Panc1 (cell line): Measurements from ENCODE around the gene DMTF1. TPM values are rescaled to one million over a fixed set of nuclear protein-coding genes. Genes with fewer than 3 reads are reported as not detected.

Experiments used
- ATAC-seq: fragments of 200-7000 bp; cut with Tn5 transposase; 2 replicates; pipeline ENCODE4 v1.9.1; 2020; ENCODE audit warnings: mild to moderate bottlenecking, moderate library complexity
- BruUV-seq: library from RNA; stranded (reverse); fragments of 400-500 nt; replicated peaks from 2 replicates; lab custom pipeline; 2021; lab: Mats Ljungman, UMichigan
- CTCF ChIA-PET: fragments of 300-600 bp; sonication (Branson Sonifier 250); formaldehyde crosslinking; loops from one replicate; lab custom pipeline; 2022; ENCODE audit warnings: antibody characterized with exemption; lab: Charles Lee
- POLR2A ChIA-PET: fragments of 300-600 bp; sonication (Branson Sonifier 250); formaldehyde crosslinking; loops from one replicate; lab custom pipeline; 2022; ENCODE audit warnings: antibody characterized with exemption; lab: Charles Lee
- DNase-seq: peaks from one replicate; pipeline ENCODE4 v3.0.0-alpha.2; 2010; ENCODE audit warnings: low read depth, low spot score
- H3K27ac ChIP-seq: 2 replicates; pipeline ENCODE4 v1.5.1; 2011; ENCODE audit warnings: mild to moderate bottlenecking, low read length, inconsistent platforms
- H3K27me3 ChIP-seq: fragments of 200-500 bp; sonication (Bioruptor generic); 2 replicates; pipeline ENCODE4 v1.6.0; 2014; ENCODE audit warnings: low read length, inconsistent platforms; ENCODE audit not compliant: control insufficient read depth, insufficient read depth
- H3K36me3 ChIP-seq: fragments of 200-500 bp; sonication (Bioruptor generic); 2 replicates; pipeline ENCODE4 v1.5.1; 2014; ENCODE audit warnings: inconsistent platforms, mild to moderate bottlenecking, low read length, moderate library complexity; ENCODE audit not compliant: control insufficient read depth, insufficient read depth
- H3K4me1 ChIP-seq: 2 replicates; pipeline ENCODE4 v1.5.1; 2011; ENCODE audit warnings: inconsistent platforms, mild to moderate bottlenecking, low read length, moderate library complexity; ENCODE audit not compliant: control insufficient read depth, insufficient read depth
- H3K4me3 ChIP-seq, 2 experiments: 2 replicates each; pipeline ENCODE4 v1.5.1; 2011 to 2012; ENCODE audit warnings: low read depth in 2 of 2, low read length in 2 of 2, mild to moderate bottlenecking in 2 of 2, inconsistent platforms in 1 of 2, moderate library complexity in 1 of 2
- H3K9me3 ChIP-seq: fragments of 200-500 bp; sonication (Bioruptor generic); 2 replicates; pipeline ENCODE4 v1.5.1; 2014; ENCODE audit warnings: low read depth, mild to moderate bottlenecking, inconsistent platforms, low read length, moderate library complexity; ENCODE audit not compliant: control insufficient read depth, insufficient read depth
- POLR2AphosphoS5 ChIP-seq: IDR thresholded peaks from 2 replicates; pipeline ENCODE4 v1.6.1; 2012; ENCODE audit warnings: mild to moderate bottlenecking, low read depth, low read length, moderate library complexity
- SIN3A ChIP-seq: IDR thresholded peaks from 2 replicates; pipeline ENCODE4 v1.6.1; 2012; ENCODE audit warnings: low read depth, mild to moderate bottlenecking, low read length, moderate library complexity, borderline replicate concordance; ENCODE audit not compliant: insufficient read depth
- TCF7L2 ChIP-seq: IDR thresholded peaks from 2 replicates; pipeline ENCODE4 v1.6.1; 2011; ENCODE audit warnings: mild to moderate bottlenecking, low read depth, low read length, inconsistent platforms
- in situ Hi-C: cut with HindIII; loops from 2 replicates; pipeline ENCODE4 v1.10.0; 2016; ENCODE audit warnings: low sequenced_read_pairs, low pct_unique_long_range_greater_than_20kb
- intact Hi-C: fragments of 100-400 bp; cut with micrococcal nuclease; formaldehyde crosslinking; loops from one replicate; pipeline ENCODE4 v1.10.0; 2022; ENCODE audit not compliant: unreplicated experiment
- total RNA-seq: library from RNA; stranded (reverse); gene quantifications from one replicate; pipeline ENCODE4 v1.2.1, GENCODE V29; 2021; ENCODE audit not compliant: unreplicated experiment
- TF ChIP-seq, protein P1 (sequence below), 2 experiments: IDR thresholded peaks; 2 replicates each; pipeline ENCODE4 v1.6.1; 2011 to 2012; ENCODE audit warnings: low read depth in 2 of 2, control low read depth in 1 of 2, low read length in 1 of 2, mild to moderate bottlenecking in 1 of 2, moderate library complexity in 1 of 2; ENCODE audit not compliant: insufficient read depth in 1 of 2
- TF ChIP-seq, protein P2 (sequence below): fragments of 450-650 bp; IDR thresholded peaks from 2 replicates; pipeline ENCODE4 v1.5.1; 2017; ENCODE audit warnings: mild to moderate bottlenecking

Gene DMTF1
- total RNA-seq, 1 experiment from 2014 or later, result 54.0 TPM

DNA sequence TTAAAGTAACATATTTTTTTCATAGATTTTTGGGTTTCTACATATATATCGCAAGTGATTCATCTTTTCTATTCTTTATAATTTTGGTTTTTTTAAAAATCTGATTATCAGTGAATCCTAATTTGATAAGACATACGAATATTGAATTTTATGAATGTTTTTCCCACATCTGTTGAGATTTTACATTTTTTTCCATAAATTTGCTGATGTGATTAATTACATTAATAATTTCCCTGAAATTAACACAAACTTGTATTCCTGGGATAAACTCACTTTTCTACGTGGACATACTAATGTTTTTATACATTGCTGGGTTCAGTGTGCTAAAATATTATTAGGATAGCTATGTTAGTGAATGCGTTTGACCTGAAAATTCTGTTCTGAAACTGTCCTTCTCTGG lies 26.1 kb downstream of the DMTF1 start:
- no peak overlapping the region for H3K4me3 ChIP-seq
- ChIA-PET POLR2A (no interaction called here), CTCF (no interaction called here)
- H3K27me3 ChIP-seq, result no peaks in the 10 kb centered on the region
- no peak for TF ChIP-seq POLR2AphosphoS5
- TF ChIP-seq, protein P1, sequence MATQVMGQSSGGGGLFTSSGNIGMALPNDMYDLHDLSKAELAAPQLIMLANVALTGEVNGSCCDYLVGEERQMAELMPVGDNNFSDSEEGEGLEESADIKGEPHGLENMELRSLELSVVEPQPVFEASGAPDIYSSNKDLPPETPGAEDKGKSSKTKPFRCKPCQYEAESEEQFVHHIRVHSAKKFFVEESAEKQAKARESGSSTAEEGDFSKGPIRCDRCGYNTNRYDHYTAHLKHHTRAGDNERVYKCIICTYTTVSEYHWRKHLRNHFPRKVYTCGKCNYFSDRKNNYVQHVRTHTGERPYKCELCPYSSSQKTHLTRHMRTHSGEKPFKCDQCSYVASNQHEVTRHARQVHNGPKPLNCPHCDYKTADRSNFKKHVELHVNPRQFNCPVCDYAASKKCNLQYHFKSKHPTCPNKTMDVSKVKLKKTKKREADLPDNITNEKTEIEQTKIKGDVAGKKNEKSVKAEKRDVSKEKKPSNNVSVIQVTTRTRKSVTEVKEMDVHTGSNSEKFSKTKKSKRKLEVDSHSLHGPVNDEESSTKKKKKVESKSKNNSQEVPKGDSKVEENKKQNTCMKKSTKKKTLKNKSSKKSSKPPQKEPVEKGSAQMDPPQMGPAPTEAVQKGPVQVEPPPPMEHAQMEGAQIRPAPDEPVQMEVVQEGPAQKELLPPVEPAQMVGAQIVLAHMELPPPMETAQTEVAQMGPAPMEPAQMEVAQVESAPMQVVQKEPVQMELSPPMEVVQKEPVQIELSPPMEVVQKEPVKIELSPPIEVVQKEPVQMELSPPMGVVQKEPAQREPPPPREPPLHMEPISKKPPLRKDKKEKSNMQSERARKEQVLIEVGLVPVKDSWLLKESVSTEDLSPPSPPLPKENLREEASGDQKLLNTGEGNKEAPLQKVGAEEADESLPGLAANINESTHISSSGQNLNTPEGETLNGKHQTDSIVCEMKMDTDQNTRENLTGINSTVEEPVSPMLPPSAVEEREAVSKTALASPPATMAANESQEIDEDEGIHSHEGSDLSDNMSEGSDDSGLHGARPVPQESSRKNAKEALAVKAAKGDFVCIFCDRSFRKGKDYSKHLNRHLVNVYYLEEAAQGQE (IDR thresholded peaks at IDR 0.05; ENCODE audit: insufficient read depth in 1 of 2, low read depth in 2 of 2, low read length in 1 of 2), result no peak
- no TSS peak for BruUV-seq
- H3K4me1 ChIP-seq, result no peaks in the 10 kb centered on the region; the same call in 1 of the 2 replicates
- H3K36me3 ChIP-seq, result peaks cover 70% of the 10 kb centered on the region
- no peak overlapping the region for H3K27ac ChIP-seq
- ATAC-seq, result no peak
- intact Hi-C loops (no loop called here), in situ Hi-C loops (no loop called here)
- no peak for DNase-seq
- no peaks in the 10 kb centered on the region for H3K9me3 ChIP-seq

DNA sequence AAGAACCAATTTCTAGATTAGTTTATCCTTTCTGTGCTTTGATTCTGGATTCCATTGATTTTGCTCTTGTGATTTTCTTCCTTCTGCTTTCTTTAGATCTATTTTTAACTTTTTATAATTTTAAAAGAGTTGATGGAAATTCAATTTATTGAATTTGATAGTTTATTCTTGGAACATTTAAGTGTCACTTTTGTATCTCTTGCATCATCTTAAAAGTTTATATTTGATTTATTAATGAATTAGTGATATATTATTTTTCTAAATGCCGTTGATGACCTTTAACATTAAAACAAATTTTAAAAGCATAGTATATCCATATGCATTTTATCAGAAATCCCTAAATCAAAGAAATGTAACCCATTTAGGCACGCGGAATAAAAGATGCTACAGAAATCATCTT lies 26.9 kb downstream of the DMTF1 start:
- CTCF ChIA-PET, result no interaction called here
- BruUV-seq, result no TSS peak
- TF ChIP-seq, protein P2, sequence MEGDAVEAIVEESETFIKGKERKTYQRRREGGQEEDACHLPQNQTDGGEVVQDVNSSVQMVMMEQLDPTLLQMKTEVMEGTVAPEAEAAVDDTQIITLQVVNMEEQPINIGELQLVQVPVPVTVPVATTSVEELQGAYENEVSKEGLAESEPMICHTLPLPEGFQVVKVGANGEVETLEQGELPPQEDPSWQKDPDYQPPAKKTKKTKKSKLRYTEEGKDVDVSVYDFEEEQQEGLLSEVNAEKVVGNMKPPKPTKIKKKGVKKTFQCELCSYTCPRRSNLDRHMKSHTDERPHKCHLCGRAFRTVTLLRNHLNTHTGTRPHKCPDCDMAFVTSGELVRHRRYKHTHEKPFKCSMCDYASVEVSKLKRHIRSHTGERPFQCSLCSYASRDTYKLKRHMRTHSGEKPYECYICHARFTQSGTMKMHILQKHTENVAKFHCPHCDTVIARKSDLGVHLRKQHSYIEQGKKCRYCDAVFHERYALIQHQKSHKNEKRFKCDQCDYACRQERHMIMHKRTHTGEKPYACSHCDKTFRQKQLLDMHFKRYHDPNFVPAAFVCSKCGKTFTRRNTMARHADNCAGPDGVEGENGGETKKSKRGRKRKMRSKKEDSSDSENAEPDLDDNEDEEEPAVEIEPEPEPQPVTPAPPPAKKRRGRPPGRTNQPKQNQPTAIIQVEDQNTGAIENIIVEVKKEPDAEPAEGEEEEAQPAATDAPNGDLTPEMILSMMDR, result no peak
- no peak for TF ChIP-seq TCF7L2
- Histone ChIP-seq H3K27me3 (no peaks in the 10 kb centered on the region), H3K4me1 (no peaks in the 10 kb centered on the region; the same call in 1 of the 2 replicates), H3K27ac (no peak overlapping the region), H3K4me3 (no peak overlapping the region), H3K36me3 (peaks cover 73% of the 10 kb centered on the region), H3K9me3 (no peaks in the 10 kb centered on the region)
- DNase-seq (no peak), ATAC-seq (no peak)
- in situ Hi-C loops (no loop called here), intact Hi-C loops (no loop called here)
- POLR2A ChIA-PET, result no interaction called here

DNA sequence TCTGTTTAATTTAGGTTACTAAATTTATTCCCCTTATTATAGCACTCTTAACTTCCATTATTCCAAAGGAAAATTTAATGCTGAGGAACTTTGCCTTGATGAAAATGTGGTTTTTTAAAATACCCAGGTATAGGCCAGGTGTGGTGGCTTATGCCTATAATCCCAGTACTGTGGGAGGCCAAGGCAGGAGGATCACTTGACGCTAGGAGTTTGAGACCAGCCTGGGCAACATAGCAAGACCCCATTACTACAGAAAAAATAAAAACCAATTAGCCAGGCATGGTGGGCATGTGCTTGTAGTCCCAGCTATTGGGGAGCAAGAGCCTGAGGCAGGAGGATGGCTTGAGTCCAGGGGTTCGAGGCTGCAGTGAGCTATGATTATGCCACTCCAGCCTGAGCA lies 34.9 kb downstream of the DMTF1 start:
- no TSS peak for BruUV-seq

More for the DNA sequence above, 34.9 kb downstream of the DMTF1 start:
- no peak for DNase-seq
- TF ChIP-seq POLR2AphosphoS5 (no peak), SIN3A (no peak), TCF7L2 (no peak)
- TF ChIP-seq, protein P1 (IDR thresholded peaks at IDR 0.05; ENCODE audit: insufficient read depth in 1 of 2, low read depth in 2 of 2, low read length in 1 of 2), result no peak
- TF ChIP-seq, protein P2, result no peak
- intact Hi-C loops (no loop called here), in situ Hi-C loops (no loop called here)
- peaks cover 85% of the 10 kb centered on the region for H3K36me3 ChIP-seq
- H3K4me1 ChIP-seq, result no peaks in the 10 kb centered on the region
- no peak for ATAC-seq
- ChIA-PET POLR2A (no interaction called here), CTCF (no interaction called here)
- H3K27ac ChIP-seq, result no peak overlapping the region
- H3K27me3 ChIP-seq, result no peaks in the 10 kb centered on the region
- no peak overlapping the region for H3K4me3 ChIP-seq
- H3K9me3 ChIP-seq, result no peaks in the 10 kb centered on the region
